Activated CD4-positive, alpha-beta T cell treated with anti-CD3 and anti-CD28 coated beads for 24 hours (primary cell): Measurements from ENCODE around the gene TEK.

Experiments
- DNase-seq, 2 donors: peaks; one replicate each; pipeline ENCODE4 v3.0.0-alpha.2; 2020; ENCODE audit warnings: low read depth in 2 of 2

Gene TEK

GRCh38 chr9:27179245-27179865 is 70.3 kb downstream of the TEK start:
- no peak for DNase-seq

- DNase-seq = no peak
Measured at GRCh38 chr9:27181381-27181780, 72.4 kb downstream of the TEK start.

- no peak for DNase-seq
Measured at GRCh38 chr9:27182421-27182820, 73.4 kb downstream of the TEK start.

GRCh38 chr9:27183131-27183530 is 74.1 kb downstream of the TEK start:
- DNase-seq = no peak

- no peak for DNase-seq
Measured at GRCh38 chr9:27183701-27184100, 74.7 kb downstream of the TEK start.

GRCh38 chr9:27184556-27185351 is 75.7 kb downstream of the TEK start:
- no peak for DNase-seq

- DNase-seq = no peak
Measured at GRCh38 chr9:27188426-27188825, 79.4 kb downstream of the TEK start.

GRCh38 chr9:27189426-27189825 is 80.4 kb downstream of the TEK start:
- DNase-seq = no peak

- no peak for DNase-seq
Measured at GRCh38 chr9:27192291-27192960, 83.4 kb downstream of the TEK start.

- no peak for DNase-seq
Measured at GRCh38 chr9:27193886-27194285, 84.9 kb downstream of the TEK start.

GRCh38 chr9:27194401-27195091 is 85.5 kb downstream of the TEK start:
- no peak for DNase-seq

- no peak for DNase-seq
Measured at GRCh38 chr9:27195191-27195590, 86.2 kb downstream of the TEK start.

- DNase-seq = no peak
Measured at GRCh38 chr9:27196383-27196782, 87.4 kb downstream of the TEK start.

- no peak for DNase-seq
Measured at GRCh38 chr9:27198190-27198589, 89.2 kb downstream of the TEK start.

GRCh38 chr9:27202056-27202455 is 93.0 kb downstream of the TEK start:
- no peak for DNase-seq

GRCh38 chr9:27203783-27204182 is 94.8 kb downstream of the TEK start:
- DNase-seq = no peak

- no peak for DNase-seq
Measured at GRCh38 chr9:27204578-27204977, 95.6 kb downstream of the TEK start.

- no peak for DNase-seq
Measured at GRCh38 chr9:27205198-27205597, 96.2 kb downstream of the TEK start.

- DNase-seq = no peak
Measured at GRCh38 chr9:27206041-27206440, 97.0 kb downstream of the TEK start.

GRCh38 chr9:27209034-27209433 is 100.0 kb downstream of the TEK start:
- no peak for DNase-seq

- DNase-seq = no peak
Measured at GRCh38 chr9:27210588-27210987, 101.6 kb downstream of the TEK start.

- no peak for DNase-seq
Measured at GRCh38 chr9:27212191-27212590, 103.2 kb downstream of the TEK start.
